GM19468 (cell line): ENCODE measurements around the gene PPP2R1A.

Experiments
- ATAC-seq: cut with Tn5 transposase; IDR thresholded peaks from one replicate; pipeline ENCODE4 v1.9.1; 2021; ENCODE audit warnings: mild to moderate bottlenecking, moderate library complexity, moderate number of reproducible peaks; ENCODE audit not compliant: unreplicated experiment; ENCODE audit errors: extremely low read depth

Gene PPP2R1A

GRCh38 chr19:52189735-52190486 lies at the start of gene PPP2R1A:
TSS of gene PPP2R1A (plus strand) at chr19:52190052. CDS start at chr19:52190097, 45 bp downstream.
- ATAC-seq, result peak; percentile 87

GRCh38 chr19:52141203-52141602 lies 48.6 kb upstream of the PPP2R1A start:
- no peak for ATAC-seq

- no peak for ATAC-seq
These were observed 47.8 kb upstream of the PPP2R1A start for GRCh38 chr19:52142001-52142595.

GRCh38 chr19:52148256-52148655 lies 41.6 kb upstream of the PPP2R1A start:
- ATAC-seq, result no peak

GRCh38 chr19:52155596-52156359 lies 34.1 kb upstream of the PPP2R1A start:
- no peak for ATAC-seq

- ATAC-seq, result no peak
These were observed 19.5 kb upstream of the PPP2R1A start for GRCh38 chr19:52170304-52170703.

DNA sequence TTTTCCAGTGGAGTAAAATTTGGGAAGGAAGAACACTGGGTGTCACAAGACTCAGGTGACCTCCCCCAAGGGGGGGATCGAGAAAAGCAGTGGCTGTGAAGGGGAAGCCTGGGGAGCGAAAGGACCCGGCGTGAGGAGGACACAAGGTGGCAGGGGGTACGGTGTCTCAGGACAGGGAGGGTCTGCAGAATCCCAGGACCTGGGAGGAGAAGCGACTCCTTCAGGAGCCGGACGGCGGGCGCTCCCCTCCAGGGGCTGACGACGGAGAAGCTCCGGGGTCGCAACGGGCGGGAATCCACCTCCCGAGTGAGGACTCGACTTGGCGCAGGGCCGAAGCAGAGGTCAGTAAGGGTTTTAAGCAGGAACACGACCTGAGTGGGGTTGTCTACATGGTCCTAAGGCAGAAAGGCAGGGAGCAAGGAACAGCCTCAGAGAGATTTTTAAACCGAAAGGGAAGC lies 19.0 kb upstream of the PPP2R1A start:
- ATAC-seq, result no peak

DNA sequence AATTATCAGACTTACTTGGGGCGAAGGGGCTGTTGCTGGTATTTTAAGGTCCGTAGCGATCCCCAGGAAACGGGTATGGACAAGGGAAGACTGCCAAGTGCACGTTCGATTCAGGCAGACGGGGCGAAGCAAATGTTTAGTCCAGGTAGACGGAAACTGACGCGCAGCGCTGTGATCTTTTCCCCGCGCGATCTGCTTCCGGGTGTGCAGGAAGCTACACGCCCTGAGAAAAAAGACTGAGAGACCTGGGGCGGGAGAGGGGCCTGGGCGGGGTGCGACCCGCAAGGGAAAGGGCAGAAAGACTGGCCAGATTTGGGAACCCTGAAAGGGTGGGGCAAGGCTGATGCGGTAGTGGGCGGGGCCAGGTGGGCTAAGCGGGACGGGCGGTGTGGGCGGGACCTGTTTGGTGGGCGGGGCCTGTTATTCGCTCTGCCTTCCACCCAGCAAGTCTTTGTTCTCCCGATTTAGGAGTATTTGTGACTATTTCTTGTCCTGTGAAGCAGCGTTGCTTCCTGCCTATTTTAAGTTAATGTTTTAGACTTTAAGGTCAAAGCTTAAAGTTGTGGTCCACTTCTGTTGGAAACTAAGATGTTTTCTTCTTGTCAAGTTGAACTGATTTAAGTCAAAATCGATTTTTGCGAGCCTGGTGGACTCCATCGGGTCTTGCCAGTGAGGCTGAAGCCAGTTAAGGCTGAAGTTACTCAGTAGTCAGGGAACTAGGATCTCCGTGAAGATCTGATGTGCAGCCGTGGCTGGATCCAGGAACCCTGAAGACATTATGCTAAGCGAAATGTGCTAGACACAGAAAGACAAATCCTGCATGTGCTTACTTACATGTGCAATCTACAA lies 18.3 kb upstream of the PPP2R1A start, which contains the start of gene ZNF836:
Gene ZNF836, minus strand, starts transcription at position 301 of the 849 bp plus-strand sequence. CDS start 3,549 bp downstream, outside the sequence.
- no peak for ATAC-seq

GRCh38 chr19:52172347-52172746 lies 17.5 kb upstream of the PPP2R1A start:
- no peak for ATAC-seq

GRCh38 chr19:52176574-52176973 lies 13.3 kb upstream of the PPP2R1A start:
- ATAC-seq, result no peak

- ATAC-seq, result no peak
These were observed 2.4 kb upstream of the PPP2R1A start for GRCh38 chr19:52187407-52187806.

DNA sequence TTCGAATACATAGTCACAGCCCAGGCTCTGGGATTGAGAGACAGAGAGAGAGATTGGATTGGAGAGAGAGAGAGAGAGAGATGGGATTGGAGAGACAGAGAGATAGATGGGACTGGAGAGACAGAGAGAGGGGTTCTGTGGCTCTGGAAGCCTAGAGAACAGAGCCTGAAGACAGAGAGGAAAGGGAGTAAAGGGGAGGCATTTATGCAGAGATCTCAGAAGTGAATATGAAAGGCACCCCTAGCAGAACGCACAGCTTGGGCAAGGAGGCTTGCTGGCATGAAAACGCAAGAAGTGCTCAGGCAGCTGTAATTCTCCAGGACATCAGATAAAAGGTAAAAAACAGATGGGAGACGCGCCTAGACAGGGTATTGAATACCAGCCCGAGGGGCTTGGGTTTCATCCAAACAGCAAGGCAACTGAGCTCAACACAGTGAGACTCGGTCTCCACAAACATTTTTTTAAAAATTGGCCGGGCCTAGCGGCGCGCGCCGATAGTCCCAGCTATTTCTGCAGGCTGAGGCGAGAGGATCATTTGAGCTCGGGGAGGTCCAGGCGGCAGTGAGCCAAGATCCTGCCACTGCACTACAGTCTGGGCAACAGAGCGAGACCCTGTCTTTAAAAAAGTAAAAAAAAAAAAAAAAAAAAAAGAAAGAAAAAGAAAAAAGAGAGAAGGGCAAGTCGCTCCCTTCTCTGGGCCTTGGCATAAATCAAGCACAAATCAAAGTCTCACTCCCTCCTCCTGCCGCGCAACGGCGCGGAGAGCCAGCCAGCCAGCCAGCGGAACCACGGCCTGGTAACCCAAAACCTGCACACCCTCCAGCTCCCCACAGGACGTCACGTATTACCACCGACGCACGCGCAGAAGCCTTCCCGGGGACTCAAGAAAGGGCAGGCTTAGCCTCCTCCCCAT lies 774 bp upstream of the PPP2R1A start:
- ATAC-seq, result no peak

DNA sequence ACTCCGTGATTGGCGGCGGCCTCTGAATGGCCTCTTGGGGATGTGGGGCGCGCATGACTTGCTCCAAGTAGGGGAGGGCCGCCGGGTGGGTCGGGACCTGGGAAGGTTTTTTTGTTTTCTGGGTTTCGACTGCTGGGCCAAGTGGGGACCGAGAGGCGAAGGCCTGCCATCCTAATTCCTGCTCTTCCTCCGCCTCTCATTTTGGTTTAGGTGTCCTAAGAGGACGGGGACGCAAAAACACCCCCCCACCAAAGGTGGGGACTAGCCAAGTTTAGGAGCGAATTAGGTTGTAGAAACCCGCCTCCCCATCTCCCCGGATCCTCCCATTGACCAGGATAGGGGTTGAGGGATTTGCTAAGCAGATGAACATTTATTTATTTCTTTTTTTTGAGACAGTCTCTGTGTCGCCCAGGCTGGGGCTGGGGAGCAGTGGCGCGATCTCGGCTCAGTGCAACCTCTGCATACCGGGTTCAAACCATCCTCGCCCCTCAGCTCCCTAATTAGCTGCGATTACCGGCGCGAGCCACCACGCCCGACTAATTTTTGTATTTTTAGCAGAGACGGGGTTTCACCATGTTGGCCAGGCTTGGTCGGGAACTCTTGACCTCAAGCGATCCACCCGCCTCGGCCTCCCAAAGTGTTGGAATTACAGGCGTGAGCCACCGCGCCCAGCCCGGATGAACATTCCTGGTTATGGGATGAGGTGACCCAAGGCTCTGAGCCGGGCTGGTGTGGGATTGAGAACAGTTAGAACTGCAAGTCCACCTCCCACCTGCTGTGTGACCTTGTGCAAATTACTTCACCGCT lies 838 bp downstream of the PPP2R1A start:
- no peak for ATAC-seq

- no peak for ATAC-seq
These were observed 1.5 kb downstream of the PPP2R1A start for GRCh38 chr19:52191389-52191788.

DNA sequence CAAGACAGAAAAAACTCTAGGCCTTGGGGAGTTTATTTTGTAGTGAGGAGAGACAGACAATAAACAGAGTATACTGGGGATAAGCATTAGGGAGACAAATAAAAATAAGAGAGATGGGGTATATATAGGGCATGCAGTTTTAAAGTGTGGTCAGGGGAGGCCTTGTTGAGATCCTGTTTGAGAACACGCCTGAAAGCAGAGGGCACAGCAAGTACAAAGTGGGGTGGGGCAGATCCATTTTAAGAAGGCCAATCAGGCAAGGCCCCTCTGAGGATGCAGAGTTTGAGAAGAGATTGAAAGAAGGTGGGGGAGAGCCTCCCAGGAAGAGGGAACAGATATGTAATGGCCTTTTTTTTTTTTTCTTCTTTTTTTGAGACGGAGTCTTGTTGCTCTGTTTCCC lies 2.1 kb downstream of the PPP2R1A start:
- ATAC-seq, result no peak

GRCh38 chr19:52196256-52196967 lies 6.6 kb downstream of the PPP2R1A start:
- no peak for ATAC-seq

DNA sequence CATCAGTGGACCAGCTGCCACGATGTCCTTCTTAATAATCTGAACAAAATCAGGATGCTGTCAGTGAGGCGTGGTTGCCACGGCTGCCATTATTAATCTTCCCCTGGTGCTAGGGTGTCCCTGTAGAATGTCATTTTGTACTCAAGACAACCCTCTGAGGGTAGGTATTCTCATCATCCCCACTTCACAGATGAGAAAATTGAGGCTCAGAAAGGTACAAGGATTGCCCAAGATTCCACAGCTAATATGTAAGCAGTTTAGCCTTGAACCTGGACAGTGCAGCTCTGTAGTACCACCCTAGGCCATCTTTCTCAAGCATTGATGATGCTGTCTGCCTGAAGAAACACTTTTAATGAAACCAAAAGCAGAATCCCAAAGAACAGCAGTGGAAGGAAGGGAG lies 8.1 kb downstream of the PPP2R1A start:
- ATAC-seq, result no peak

DNA sequence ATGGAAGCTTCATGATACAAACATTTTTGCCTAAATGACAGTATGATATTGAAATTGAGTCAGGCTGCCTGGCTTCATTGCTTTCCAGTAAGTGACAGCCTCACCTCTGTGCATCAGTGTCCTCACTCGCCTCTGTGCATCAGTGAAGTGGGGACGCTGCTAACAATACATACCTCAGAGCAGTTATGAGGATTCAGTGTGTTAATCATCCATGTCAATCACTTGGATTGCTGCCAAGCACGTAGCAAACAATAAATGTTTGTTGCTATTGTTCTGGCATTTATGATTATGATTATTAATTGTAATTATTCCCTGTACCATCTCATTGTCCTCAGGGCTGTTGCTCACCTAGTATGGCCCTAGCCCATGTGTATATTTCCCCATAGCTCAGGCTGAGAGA lies 8.8 kb downstream of the PPP2R1A start:
- no peak for ATAC-seq
